ENCODE measurements around the gene BMAL2.
A peak's percentile ranks its signal among the peaks of the same experiment; 100 is the strongest.

Gene BMAL2

GRCh38 chr12:27340971-27341370, 8.3 kb downstream of the BMAL2 start:
- POLR2A ChIA-PET: no interaction called here
- no peak for DNase-seq (ENCODE audit: low read depth, low spot score)

GRCh38 chr12:27342536-27342935, 9.9 kb downstream of the BMAL2 start:
- ChIA-PET POLR2A (no interaction called here), CTCF (interaction anchor here (0.7 to 1.5 kb wide), 3 partner anchors 9 to 43 kb away, joined by 3 to 8 read pairs (median 4); no protein-coding TSS in a partner anchor)
- H3K4me3 ChIP-seq (ENCODE audit: low read depth, low read length): no peak overlapping the region
- DNase-seq (ENCODE audit: low read depth, low spot score): no peak
- TF ChIP-seq CTCF (IDR thresholded peaks at IDR 0.05; ENCODE audit: insufficient read depth, low read length, missing control alignments): no peak

More at GRCh38 chr12:27340971-27341370, 8.3 kb downstream of the BMAL2 start:
- H3K4me3 ChIP-seq (ENCODE audit: low read depth, low read length): no peak overlapping the region
- no peak for TF ChIP-seq CTCF (IDR thresholded peaks at IDR 0.05; ENCODE audit: insufficient read depth, low read length, missing control alignments)
- CTCF ChIA-PET: interaction anchor here (1.1 kb wide), 1 partner anchor 16 kb away, joined by 3 read pairs; no protein-coding TSS in a partner anchor

GRCh38 chr12:27343255-27344000, 10.8 kb downstream of the BMAL2 start:
- peak; percentile 80 for DNase-seq (ENCODE audit: low read depth, low spot score)
- no peak overlapping the region for H3K4me3 ChIP-seq (ENCODE audit: low read depth, low read length)
- TF ChIP-seq CTCF (IDR thresholded peaks at IDR 0.05; ENCODE audit: insufficient read depth, low read length, missing control alignments): no peak
- CTCF ChIA-PET: interaction anchor here (1.2 to 1.5 kb wide), 2 partner anchors 10 to 11 kb away, joined by 3 to 8 read pairs; partner anchors contain the start of gene BMAL2
- POLR2A ChIA-PET: interaction anchor here (0.6 to 1.0 kb wide), 5 partner anchors 11 to 161 kb away, joined by 3 to 5 read pairs (median 3); partner anchors contain the start of gene BMAL2

GRCh38 chr12:27344246-27344645, 11.6 kb downstream of the BMAL2 start:
- ChIA-PET CTCF (interaction anchor here (1.0 to 1.5 kb wide), 4 partner anchors 10 to 40 kb away, joined by 3 to 5 read pairs (median 3); partner anchors contain the start of gene BMAL2), POLR2A (interaction anchor here (0.6 to 1.0 kb wide), 4 partner anchors 11 to 206 kb away, joined by 3 to 5 read pairs (median 4); partner anchors contain the start of gene BMAL2)
- TF ChIP-seq CTCF (IDR thresholded peaks at IDR 0.05; ENCODE audit: insufficient read depth, low read length, missing control alignments): no peak
- no peak for DNase-seq (ENCODE audit: low read depth, low spot score)
- no peak overlapping the region for H3K4me3 ChIP-seq (ENCODE audit: low read depth, low read length)

- ChIA-PET CTCF (interaction anchor here (1.0 to 1.5 kb wide), 4 partner anchors 10 to 202 kb away, joined by 3 to 5 read pairs (median 3); no protein-coding TSS in a partner anchor), POLR2A (interaction anchor here (0.9 kb wide), 1 partner anchor 205 kb away, joined by 3 read pairs; no protein-coding TSS in a partner anchor)
- no peak for TF ChIP-seq CTCF (IDR thresholded peaks at IDR 0.05; ENCODE audit: insufficient read depth, low read length, missing control alignments)
- no peak overlapping the region for H3K4me3 ChIP-seq (ENCODE audit: low read depth, low read length)
- DNase-seq (ENCODE audit: low read depth, low spot score): no peak
Observed at GRCh38 chr12:27344760-27345159, 12.1 kb downstream of the BMAL2 start.

- ChIA-PET CTCF (interaction anchor here (1.0 to 1.5 kb wide), 3 partner anchors 10 to 203 kb away, joined by 3 to 5 read pairs (median 3); no protein-coding TSS in a partner anchor), POLR2A (interaction anchor here (0.9 kb wide), 1 partner anchor 205 kb away, joined by 3 read pairs; no protein-coding TSS in a partner anchor)
- DNase-seq (ENCODE audit: low read depth, low spot score): no peak
- TF ChIP-seq CTCF (IDR thresholded peaks at IDR 0.05; ENCODE audit: insufficient read depth, low read length, missing control alignments): no peak
- H3K4me3 ChIP-seq (ENCODE audit: low read depth, low read length): no peak overlapping the region
Observed at GRCh38 chr12:27345376-27345775, 12.7 kb downstream of the BMAL2 start.
